Measurements from ENCODE around the gene KCNG2. TPM values are rescaled to one million over a fixed set of nuclear protein-coding genes. Genes with fewer than 3 reads are reported as not detected.

Gene KCNG2
- polyA plus RNA-seq, 1 donor from 2014 or later = not detected

DNA sequence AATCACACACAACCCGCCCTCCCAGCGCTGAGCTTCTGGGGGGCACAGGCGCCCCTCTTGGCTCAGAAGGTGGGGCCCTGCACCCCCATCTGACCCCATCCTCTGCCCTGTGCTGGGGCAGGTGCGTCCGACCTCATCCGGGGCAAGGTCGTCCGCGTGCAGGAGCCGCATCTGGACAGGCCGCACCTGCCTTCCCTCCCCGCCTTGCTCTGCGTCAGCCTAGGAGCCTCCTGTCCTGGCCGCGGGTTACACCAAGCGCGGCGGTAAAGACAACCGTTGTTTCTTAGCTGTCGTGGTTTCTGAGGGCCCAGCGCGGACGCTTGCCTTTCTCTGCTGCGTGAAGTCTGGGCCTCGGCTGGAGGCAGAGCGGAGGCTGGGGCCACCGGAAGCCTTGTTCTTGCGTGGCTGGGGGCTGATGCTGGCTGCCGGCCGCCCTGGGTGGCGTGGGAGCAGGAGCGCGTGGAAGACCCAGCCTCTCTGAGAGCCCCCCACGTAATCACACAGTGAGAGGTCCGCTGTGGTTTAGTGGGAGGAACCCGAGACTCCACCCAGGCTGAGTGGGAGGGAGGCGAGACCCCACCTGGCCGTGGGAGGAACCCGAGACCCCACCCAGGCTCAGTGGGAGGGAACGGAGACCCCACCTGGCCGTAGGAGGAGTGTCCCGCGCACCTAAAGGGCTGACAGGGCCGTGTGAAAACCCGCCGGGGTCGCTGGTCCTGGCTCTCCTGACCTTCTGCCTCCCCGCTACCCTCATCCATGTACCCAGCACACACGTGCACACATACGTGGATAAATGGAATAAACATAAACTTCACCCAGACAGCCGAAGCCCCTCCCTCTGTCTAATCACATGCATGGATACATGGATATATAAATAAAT, 51.8 kb downstream of the KCNG2 start:
- no peaks in the 10 kb centered on the region for H3K27me3 ChIP-seq (ENCODE audit: insufficient read depth, low read depth, low read length)
- H3K4me2 ChIP-seq (ENCODE audit: low read length) = no peak overlapping the region
- H3K79me2 ChIP-seq (replicated peaks; ENCODE audit: insufficient read depth, low read length) = no peaks in the 10 kb centered on the region
- H2AFZ ChIP-seq (ENCODE audit: low read depth, low read length) = no peak overlapping the region
- H3K9ac ChIP-seq (ENCODE audit: low read length) = no peak overlapping the region
- H4K20me1 ChIP-seq (ENCODE audit: insufficient read depth) = no peaks in the 10 kb centered on the region
- no peaks in the 10 kb centered on the region for H3K9me2 ChIP-seq (ENCODE audit: insufficient read depth, low read length)
- no peak overlapping the region for H3K4me3 ChIP-seq (ENCODE audit: low read length)
- H3K27ac ChIP-seq (ENCODE audit: low read length) = no peak overlapping the region
- H3K9me3 ChIP-seq (ENCODE audit: low read length) = no peaks in the 10 kb centered on the region
- H3K36me3 ChIP-seq (ENCODE audit: insufficient read depth, low read length) = no peaks in the 10 kb centered on the region
- TF ChIP-seq, protein P1, sequence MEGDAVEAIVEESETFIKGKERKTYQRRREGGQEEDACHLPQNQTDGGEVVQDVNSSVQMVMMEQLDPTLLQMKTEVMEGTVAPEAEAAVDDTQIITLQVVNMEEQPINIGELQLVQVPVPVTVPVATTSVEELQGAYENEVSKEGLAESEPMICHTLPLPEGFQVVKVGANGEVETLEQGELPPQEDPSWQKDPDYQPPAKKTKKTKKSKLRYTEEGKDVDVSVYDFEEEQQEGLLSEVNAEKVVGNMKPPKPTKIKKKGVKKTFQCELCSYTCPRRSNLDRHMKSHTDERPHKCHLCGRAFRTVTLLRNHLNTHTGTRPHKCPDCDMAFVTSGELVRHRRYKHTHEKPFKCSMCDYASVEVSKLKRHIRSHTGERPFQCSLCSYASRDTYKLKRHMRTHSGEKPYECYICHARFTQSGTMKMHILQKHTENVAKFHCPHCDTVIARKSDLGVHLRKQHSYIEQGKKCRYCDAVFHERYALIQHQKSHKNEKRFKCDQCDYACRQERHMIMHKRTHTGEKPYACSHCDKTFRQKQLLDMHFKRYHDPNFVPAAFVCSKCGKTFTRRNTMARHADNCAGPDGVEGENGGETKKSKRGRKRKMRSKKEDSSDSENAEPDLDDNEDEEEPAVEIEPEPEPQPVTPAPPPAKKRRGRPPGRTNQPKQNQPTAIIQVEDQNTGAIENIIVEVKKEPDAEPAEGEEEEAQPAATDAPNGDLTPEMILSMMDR (IDR thresholded peaks at IDR 0.05; ENCODE audit: poor library complexity, severe bottlenecking) = no peak
- no peak for TF ChIP-seq MXI1 (conservative IDR thresholded peaks at IDR 0.05; ENCODE audit: poor library complexity, severe bottlenecking)
- TF ChIP-seq, protein P2, sequence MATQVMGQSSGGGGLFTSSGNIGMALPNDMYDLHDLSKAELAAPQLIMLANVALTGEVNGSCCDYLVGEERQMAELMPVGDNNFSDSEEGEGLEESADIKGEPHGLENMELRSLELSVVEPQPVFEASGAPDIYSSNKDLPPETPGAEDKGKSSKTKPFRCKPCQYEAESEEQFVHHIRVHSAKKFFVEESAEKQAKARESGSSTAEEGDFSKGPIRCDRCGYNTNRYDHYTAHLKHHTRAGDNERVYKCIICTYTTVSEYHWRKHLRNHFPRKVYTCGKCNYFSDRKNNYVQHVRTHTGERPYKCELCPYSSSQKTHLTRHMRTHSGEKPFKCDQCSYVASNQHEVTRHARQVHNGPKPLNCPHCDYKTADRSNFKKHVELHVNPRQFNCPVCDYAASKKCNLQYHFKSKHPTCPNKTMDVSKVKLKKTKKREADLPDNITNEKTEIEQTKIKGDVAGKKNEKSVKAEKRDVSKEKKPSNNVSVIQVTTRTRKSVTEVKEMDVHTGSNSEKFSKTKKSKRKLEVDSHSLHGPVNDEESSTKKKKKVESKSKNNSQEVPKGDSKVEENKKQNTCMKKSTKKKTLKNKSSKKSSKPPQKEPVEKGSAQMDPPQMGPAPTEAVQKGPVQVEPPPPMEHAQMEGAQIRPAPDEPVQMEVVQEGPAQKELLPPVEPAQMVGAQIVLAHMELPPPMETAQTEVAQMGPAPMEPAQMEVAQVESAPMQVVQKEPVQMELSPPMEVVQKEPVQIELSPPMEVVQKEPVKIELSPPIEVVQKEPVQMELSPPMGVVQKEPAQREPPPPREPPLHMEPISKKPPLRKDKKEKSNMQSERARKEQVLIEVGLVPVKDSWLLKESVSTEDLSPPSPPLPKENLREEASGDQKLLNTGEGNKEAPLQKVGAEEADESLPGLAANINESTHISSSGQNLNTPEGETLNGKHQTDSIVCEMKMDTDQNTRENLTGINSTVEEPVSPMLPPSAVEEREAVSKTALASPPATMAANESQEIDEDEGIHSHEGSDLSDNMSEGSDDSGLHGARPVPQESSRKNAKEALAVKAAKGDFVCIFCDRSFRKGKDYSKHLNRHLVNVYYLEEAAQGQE (IDR thresholded peaks at IDR 0.05; ENCODE audit: borderline replicate concordance) = no peak
- TF ChIP-seq POLR2AphosphoS5 (IDR thresholded peaks at IDR 0.05) = no peak
- no peak for TF ChIP-seq RAD21 (conservative IDR thresholded peaks at IDR 0.05)
- no peak for TF ChIP-seq EP300 (conservative IDR thresholded peaks at IDR 0.05; ENCODE audit: poor library complexity, severe bottlenecking)
- TF ChIP-seq SMC3 (conservative IDR thresholded peaks at IDR 0.05; ENCODE audit: poor library complexity) = no peak
- TF ChIP-seq EZH2 (IDR thresholded peaks at IDR 0.05; ENCODE audit: borderline replicate concordance, insufficient read depth, low read length, poor library complexity, severe bottlenecking) = no peak
- no peak for TF ChIP-seq TAF1 (IDR thresholded peaks at IDR 0.05; ENCODE audit: low read depth)
- H3F3A ChIP-seq (ENCODE audit: insufficient read depth, low read length, poor library complexity, severe bottlenecking) = no peaks in the 10 kb centered on the region

DNA sequence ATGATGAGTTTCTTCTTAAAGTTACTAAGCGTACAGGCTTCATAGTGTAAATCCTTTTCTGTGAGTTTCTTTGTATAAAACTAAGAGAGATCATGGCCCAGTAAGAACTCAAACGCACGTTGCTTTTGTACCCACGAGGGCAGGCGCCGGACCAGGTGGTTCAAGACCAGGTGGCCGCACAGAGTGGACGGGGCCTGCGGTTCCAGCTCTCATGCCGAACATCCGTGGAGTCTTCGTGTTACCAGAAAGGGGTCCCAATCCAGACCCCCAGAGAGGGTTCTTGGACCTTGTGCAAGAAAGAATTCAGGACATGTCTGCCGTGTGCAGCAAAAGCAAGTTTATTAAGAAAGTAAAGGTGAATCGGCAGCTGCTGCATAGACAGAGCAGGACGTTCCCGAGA, 53.0 kb downstream of the KCNG2 start:
- Histone ChIP-seq H2AFZ (ENCODE audit: low read depth, low read length) (no peak overlapping the region), H3K9me3 (ENCODE audit: low read length) (no peaks in the 10 kb centered on the region), H3K9me2 (ENCODE audit: insufficient read depth, low read length) (no peaks in the 10 kb centered on the region), H3K4me3 (ENCODE audit: low read length) (no peak overlapping the region), H3K4me2 (ENCODE audit: low read length) (no peak overlapping the region), H3K27me3 (ENCODE audit: insufficient read depth, low read depth, low read length) (no peaks in the 10 kb centered on the region), H3K79me2 (replicated peaks; ENCODE audit: insufficient read depth, low read length) (no peaks in the 10 kb centered on the region), H3K36me3 (ENCODE audit: insufficient read depth, low read length) (no peaks in the 10 kb centered on the region), H3F3A (ENCODE audit: insufficient read depth, low read length, poor library complexity, severe bottlenecking) (no peaks in the 10 kb centered on the region), H4K20me1 (ENCODE audit: insufficient read depth) (no peaks in the 10 kb centered on the region), H3K27ac (ENCODE audit: low read length) (no peak overlapping the region), H3K9ac (ENCODE audit: low read length) (no peak overlapping the region)
- no peak for TF ChIP-seq SMC3 (conservative IDR thresholded peaks at IDR 0.05; ENCODE audit: poor library complexity)
- TF ChIP-seq RAD21 (conservative IDR thresholded peaks at IDR 0.05) = no peak
- TF ChIP-seq, protein P1 (IDR thresholded peaks at IDR 0.05; ENCODE audit: poor library complexity, severe bottlenecking) = no peak
- no peak for TF ChIP-seq EP300 (conservative IDR thresholded peaks at IDR 0.05; ENCODE audit: poor library complexity, severe bottlenecking)
- TF ChIP-seq POLR2AphosphoS5 (IDR thresholded peaks at IDR 0.05) = no peak
- TF ChIP-seq EZH2 (IDR thresholded peaks at IDR 0.05; ENCODE audit: borderline replicate concordance, insufficient read depth, low read length, poor library complexity, severe bottlenecking) = no peak
- TF ChIP-seq, protein P2 (IDR thresholded peaks at IDR 0.05; ENCODE audit: borderline replicate concordance) = no peak
- TF ChIP-seq MXI1 (conservative IDR thresholded peaks at IDR 0.05; ENCODE audit: poor library complexity, severe bottlenecking) = no peak
- TF ChIP-seq TAF1 (IDR thresholded peaks at IDR 0.05; ENCODE audit: low read depth) = no peak
